Thymus (tissue), 11 donors: Measurements from ENCODE around the gene CEP68. TPM values are rescaled to one million over a fixed set of nuclear protein-coding genes. Genes with fewer than 3 reads are reported as not detected.
A peak's percentile ranks its signal among the peaks of the same experiment; 100 is the strongest.

Experiments used
- DNase-seq, 9 donors: peaks; one replicate each; pipeline ENCODE4 v3.0.0-alpha.2; 2013; ENCODE audit warnings: low spot score in 9 of 9, low read depth in 6 of 9, missing footprints in 1 of 9
- H3K27ac ChIP-seq, 2 donors: one replicate each; pipeline ENCODE4 v1.5.1; 2013; ENCODE audit warnings: control low read depth in 1 of 2, low read depth in 1 of 2, low read length in 1 of 2, mild to moderate bottlenecking in 1 of 2, moderate library complexity in 1 of 2
- H3K27me3 ChIP-seq, 2 donors: one replicate each; pipeline ENCODE4 v1.5.1; 2013; ENCODE audit warnings: low read length in 1 of 2; ENCODE audit not compliant: control insufficient read depth in 2 of 2, insufficient read depth in 1 of 2
- H3K36me3 ChIP-seq, 2 donors: one replicate each; pipeline ENCODE4 v1.5.1; 2013; ENCODE audit warnings: low read length in 1 of 2, mild to moderate bottlenecking in 1 of 2, moderate library complexity in 1 of 2; ENCODE audit not compliant: control insufficient read depth in 2 of 2, insufficient read depth in 2 of 2
- H3K4me1 ChIP-seq, 2 donors: one replicate each; pipeline ENCODE4 v1.5.1; 2013; ENCODE audit warnings: low read length in 2 of 2; ENCODE audit not compliant: control insufficient read depth in 2 of 2, insufficient read depth in 2 of 2
- H3K4me3 ChIP-seq, 2 donors: one replicate each; pipeline ENCODE4 v1.5.1; 2013; ENCODE audit warnings: low read length in 2 of 2, control low read depth in 1 of 2, mild to moderate bottlenecking in 1 of 2
- H3K9me3 ChIP-seq, 2 donors: one replicate each; pipeline ENCODE4 v1.5.1; 2013; ENCODE audit warnings: low read length in 1 of 2, mild to moderate bottlenecking in 1 of 2; ENCODE audit not compliant: control insufficient read depth in 2 of 2, insufficient read depth in 1 of 2
- WGBS: extraction: QIAGEN DNeasy Blood & Tissue Kit; methylation state at CpG from one replicate; pipeline ENCODE4 v1.1.7; 2013; 5-methylcytosine and 5-hydroxymethylcytosine counted together
- polyA plus RNA-seq: library from polyadenylated mRNA; stranded (reverse); fragments of 200-250 nt; gene quantifications from one replicate; pipeline ENCODE4 v1.2.3, GENCODE V29; 2013
- total RNA-seq: library from RNA; stranded (reverse); fragments of 120-200 nt; gene quantifications from one replicate; pipeline ENCODE4 v1.2.4, GENCODE V29; 2013
- donor health status: healthy.

CEP68 gene
- total and polyA plus RNA-seq, 2 donors: 8.0 to 13.3 TPM

- peaks cover 19 to 33% of the 10 kb centered on the region in 2 donors for H3K4me1 ChIP-seq
- H3K27me3 ChIP-seq: no peaks in the 10 kb centered on the region
- no peak for DNase-seq
- WGBS: 98% methylated on average over 6 of the region's 6 CpGs
- no peak overlapping the region for H3K4me3 ChIP-seq
- no peak overlapping the region for H3K27ac ChIP-seq
- H3K36me3 ChIP-seq: peaks cover 3 to 14% of the 10 kb centered on the region in 2 donors
- H3K9me3 ChIP-seq: no peaks in the 10 kb centered on the region
These were observed 20.8 kb upstream of the CEP68 start for GRCh38 chr2:65035351-65035943.

GRCh38 chr2:65037178-65037577, 19.0 kb upstream of the CEP68 start:
- H3K4me1 ChIP-seq: peaks cover 7 to 18% of the 10 kb centered on the region in 2 donors
- H3K36me3 ChIP-seq: peaks cover 3 to 14% of the 10 kb centered on the region in 2 donors
- no peak overlapping the region for H3K27ac ChIP-seq
- WGBS: 96% methylated on average over 3 of the region's 3 CpGs
- H3K27me3 ChIP-seq: no peaks in the 10 kb centered on the region
- H3K9me3 ChIP-seq: no peaks in the 10 kb centered on the region
- no peak for DNase-seq
- H3K4me3 ChIP-seq: no peak overlapping the region

- H3K36me3 ChIP-seq: peaks cover 3 to 27% of the 10 kb centered on the region in 2 donors
These were observed 16.6 kb upstream of the CEP68 start for GRCh38 chr2:65039640-65040039.

GRCh38 chr2:65040400-65041261, 15.6 kb upstream of the CEP68 start:
- Histone ChIP-seq H3K4me1 (peaks cover 0 to 13% of the 10 kb centered on the region in 2 donors), H3K36me3 (peaks cover 3 to 27% of the 10 kb centered on the region in 2 donors), H3K4me3 (no peak overlapping the region), H3K27me3 (no peaks in the 10 kb centered on the region), H3K27ac (no peak overlapping the region), H3K9me3 (peaks cover 5 to 11% of the 10 kb centered on the region in 2 donors)
- WGBS: 39% methylated on average over 13 of the region's 13 CpGs
- peak in 7 of 9 donors; percentile 56 to 88 (median 74) for DNase-seq

More at GRCh38 chr2:65039640-65040039, 16.6 kb upstream of the CEP68 start:
- H3K4me1 ChIP-seq: peaks cover 0 to 13% of the 10 kb centered on the region in 2 donors
- H3K27me3 ChIP-seq: no peaks in the 10 kb centered on the region
- no peak overlapping the region for H3K27ac ChIP-seq
- peaks cover 5 to 11% of the 10 kb centered on the region in 2 donors for H3K9me3 ChIP-seq
- no peak for DNase-seq
- 98% methylated on average over 3 of the region's 3 CpGs for WGBS
- H3K4me3 ChIP-seq: no peak overlapping the region

- Histone ChIP-seq H3K4me1 (peaks cover 0 to 11% of the 10 kb centered on the region in 2 donors), H3K36me3 (peaks cover 2 to 24% of the 10 kb centered on the region in 2 donors), H3K4me3 (no peak overlapping the region), H3K27ac (no peak overlapping the region), H3K9me3 (peaks cover 5 to 11% of the 10 kb centered on the region in 2 donors), H3K27me3 (no peaks in the 10 kb centered on the region)
- 94% methylated on average over 2 of the region's 2 CpGs for WGBS
- DNase-seq: no peak
These were observed 13.2 kb upstream of the CEP68 start for GRCh38 chr2:65043001-65043400.

GRCh38 chr2:65044097-65044735, 12.0 kb upstream of the CEP68 start:
- DNase-seq: no peak
- Histone ChIP-seq H3K4me1 (peaks cover 0 to 11% of the 10 kb centered on the region in 2 donors), H3K4me3 (no peak overlapping the region), H3K36me3 (peaks cover 4 to 15% of the 10 kb centered on the region in 2 donors), H3K27ac (no peak overlapping the region), H3K27me3 (no peaks in the 10 kb centered on the region), H3K9me3 (peaks cover 5 to 11% of the 10 kb centered on the region in 2 donors)
- WGBS: 97% methylated on average over 7 of the region's 7 CpGs

GRCh38 chr2:65045651-65046050, 10.6 kb upstream of the CEP68 start:
- Histone ChIP-seq H3K27ac (no peak overlapping the region), H3K9me3 (peaks cover 5 to 11% of the 10 kb centered on the region in 2 donors), H3K27me3 (no peaks in the 10 kb centered on the region), H3K36me3 (peaks cover 4 to 12% of the 10 kb centered on the region in 2 donors), H3K4me1 (peaks cover 0 to 6% of the 10 kb centered on the region in 2 donors), H3K4me3 (no peak overlapping the region)
- no peak for DNase-seq
- WGBS: 90% methylated on average over 10 of the region's 10 CpGs

GRCh38 chr2:65046633-65047407, 9.4 kb upstream of the CEP68 start:
- no peak for DNase-seq
- no peaks in the 10 kb centered on the region for H3K27me3 ChIP-seq
- H3K4me1 ChIP-seq: peaks cover 0 to 6% of the 10 kb centered on the region in 2 donors
- peaks cover 5 to 11% of the 10 kb centered on the region in 2 donors for H3K9me3 ChIP-seq
- no peak overlapping the region for H3K4me3 ChIP-seq
- peaks cover 4 to 12% of the 10 kb centered on the region in 2 donors for H3K36me3 ChIP-seq
- no peak overlapping the region for H3K27ac ChIP-seq
- 86% methylated on average over 11 of the region's 11 CpGs for WGBS
